ENCODE measurements around the gene NTM.

- no peak for TF ChIP-seq CTCF (IDR thresholded peaks at IDR 0.05)
- no peak for TF ChIP-seq POLR2A (IDR thresholded peaks at IDR 0.05)
- no peak for TF ChIP-seq POLR2AphosphoS5 (IDR thresholded peaks at IDR 0.05)
Measured at GRCh38 chr11:131468565-131468964, 98.2 kb downstream of the NTM start.

Measured in transverse colon (tissue), 4 donors.